Naive thymus-derived CD4-positive, alpha-beta T cell (primary cell): ENCODE data around the gene ZBTB7C. TPM values are rescaled to one million over a fixed set of nuclear protein-coding genes. Genes with fewer than 3 reads are reported as not detected.
A peak's percentile ranks its signal among the peaks of the same experiment; 100 is the strongest.

Source experiments
- ATAC-seq: fragments of 150-1000 bp; cut with Tn5 transposase; 2 replicates; pipeline ENCODE4 v1.10.0; 2021; ENCODE audit warnings: mild to moderate bottlenecking, moderate library complexity
- CTCF ChIA-PET: fragments of 350-600 bp; sonication (Branson Sonifier 250); formaldehyde crosslinking; loops from one replicate; lab custom pipeline; 2021; ENCODE audit warnings: antibody characterized with exemption; lab: Charles Lee
- POLR2A ChIA-PET: fragments of 350-600 bp; sonication (Branson Sonifier 250); formaldehyde crosslinking; loops from one replicate; lab custom pipeline; 2021; ENCODE audit warnings: antibody characterized with exemption, inconsistent platforms; lab: Charles Lee
- DNase-seq, 9 donors: peaks; one replicate each; pipeline versions ENCODE4 v3.0.0 to v3.0.0-alpha.2; 2020 to 2022; ENCODE audit warnings: mixed read lengths in 1 of 9
- H3K27ac ChIP-seq: one replicate; pipeline ENCODE4 v1.7.0; 2013; ENCODE audit warnings: mild to moderate bottlenecking, low read depth, low read length, moderate library complexity
- H3K27me3 ChIP-seq, 2 donors: one replicate each; pipeline ENCODE4 v1.7.0; 2013; ENCODE audit warnings: low read length in 2 of 2, mild to moderate bottlenecking in 2 of 2, moderate library complexity in 2 of 2; ENCODE audit not compliant: control insufficient read depth in 2 of 2, insufficient read depth in 2 of 2
- H3K36me3 ChIP-seq, 3 experiments: 1 replicate in 2 of 3; 2 replicates in 1 of 3; pipeline ENCODE4 v1.7.0; 2013; ENCODE audit warnings: low read length in 3 of 3, mild to moderate bottlenecking in 3 of 3, moderate library complexity in 1 of 3; ENCODE audit not compliant: insufficient read depth in 3 of 3, control insufficient read depth in 2 of 3
- H3K4me1 ChIP-seq, 2 donors: one replicate each; pipeline ENCODE4 v1.7.0; 2013; ENCODE audit warnings: low read length in 2 of 2, mild to moderate bottlenecking in 2 of 2, moderate library complexity in 1 of 2; ENCODE audit not compliant: control insufficient read depth in 2 of 2, insufficient read depth in 2 of 2
- H3K4me3 ChIP-seq: 2 replicates; pipeline ENCODE4 v1.7.0; 2013; ENCODE audit warnings: mild to moderate bottlenecking, low read length
- H3K9me3 ChIP-seq, 3 experiments: 1 replicate in 2 of 3; 2 replicates in 1 of 3; pipeline ENCODE4 v1.7.0; 2013; ENCODE audit warnings: low read length in 3 of 3; ENCODE audit not compliant: control insufficient read depth in 2 of 3
- H3K27ac Mint-ChIP-seq, 9 donors: one replicate each; pipeline ENCODE4 v1.8.0; 2020 to 2022; ENCODE audit warnings: mixed read lengths in 9 of 9, mild to moderate bottlenecking in 8 of 9, moderate library complexity in 5 of 9, inconsistent platforms in 2 of 9
- H3K27me3 Mint-ChIP-seq, 5 donors: one replicate each; pipeline ENCODE4 v1.8.0; 2021 to 2022; ENCODE audit warnings: mixed read lengths in 5 of 5, mild to moderate bottlenecking in 1 of 5
- H3K36me3 Mint-ChIP-seq, 5 donors: one replicate each; pipeline ENCODE4 v1.8.0; 2020 to 2022; ENCODE audit warnings: mixed read lengths in 5 of 5, mild to moderate bottlenecking in 3 of 5, inconsistent platforms in 1 of 5
- H3K4me1 Mint-ChIP-seq, 7 donors: one replicate each; pipeline ENCODE4 v1.8.0; 2020 to 2022; ENCODE audit warnings: mixed read lengths in 7 of 7, mild to moderate bottlenecking in 3 of 7, inconsistent platforms in 1 of 7
- H3K4me3 Mint-ChIP-seq, 10 donors: one replicate each; pipeline ENCODE4 v1.8.0; 2020 to 2022; ENCODE audit warnings: mild to moderate bottlenecking in 10 of 10, mixed read lengths in 10 of 10, moderate library complexity in 6 of 10, inconsistent platforms in 2 of 10
- H3K9me3 Mint-ChIP-seq, 11 donors: one replicate each; pipeline ENCODE4 v1.8.0; 2020 to 2022; ENCODE audit warnings: mixed read lengths in 11 of 11, mild to moderate bottlenecking in 4 of 11, inconsistent platforms in 1 of 11, moderate library complexity in 1 of 11
- intact Hi-C, 2 donors: fragments of 100-400 bp; cut with micrococcal nuclease; formaldehyde crosslinking; loops; one replicate each; pipeline ENCODE4 v1.15.1; 2023
- polyA plus RNA-seq, 2 donors: library from polyadenylated mRNA; unstranded; fragments of 300-500 nt; fragmentation: Illumina TruSeq; gene quantifications; one replicate each; pipeline ENCODE4 v1.2.3, GENCODE V29; 2021
- total RNA-seq, 6 experiments: library from RNA in 5 of 6; stranded (reverse) in 5 of 6; gene quantifications; 1 replicate in 5 of 6; 2 replicates in 1 of 6; pipeline ENCODE4 v1.2.3 and lab custom pipeline; 2021 to 2026

Gene ZBTB7C
- total and polyA plus RNA-seq, 7 experiments from 2014 or later: 0.51 TPM; not detected in 6

DNA sequence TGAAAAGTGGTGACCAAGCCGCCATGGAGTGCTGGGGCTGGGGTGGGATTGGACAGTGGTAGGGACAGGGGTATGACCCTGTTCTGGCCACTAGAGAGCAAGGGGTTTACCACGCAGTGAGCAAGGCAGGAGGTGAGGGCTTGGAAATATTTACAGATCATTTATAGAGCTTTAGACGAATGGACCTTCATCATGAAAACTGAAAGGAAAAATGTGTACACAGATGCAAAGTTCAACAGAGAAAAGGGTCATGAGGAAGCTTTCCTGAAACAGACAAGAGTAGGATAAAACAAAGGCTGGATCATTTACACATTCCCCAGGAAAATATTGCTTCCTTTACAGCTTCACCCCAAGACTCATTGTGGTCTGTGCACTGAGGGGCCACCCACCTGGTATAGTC is 348.2 kb downstream of the ZBTB7C start:
- H3K9me3 Mint-ChIP-seq: peaks cover 0 to 8% (median 0%) of the 10 kb centered on the region in 11 donors
- no peak overlapping the region for H3K27ac Mint-ChIP-seq
- Histone ChIP-seq H3K4me3 (no peak overlapping the region), H3K36me3 (no peaks in the 10 kb centered on the region), H3K27me3 (no peaks in the 10 kb centered on the region), H3K27ac (no peak overlapping the region), H3K9me3 (no peaks in the 10 kb centered on the region), H3K4me1 (no peaks in the 10 kb centered on the region)
- H3K27me3 Mint-ChIP-seq: peaks cover 13 to 51% (median 33%) of the 10 kb centered on the region in 5 donors
- no peaks in the 10 kb centered on the region for H3K36me3 Mint-ChIP-seq
- H3K4me3 Mint-ChIP-seq: no peak overlapping the region
- POLR2A ChIA-PET: no interaction called here
- ATAC-seq (no peak), DNase-seq (no peak)
- CTCF ChIA-PET: no interaction called here
- intact Hi-C loops: no loop called here
- H3K4me1 Mint-ChIP-seq: peaks cover 0 to 2% (median 0%) of the 10 kb centered on the region in 7 donors

DNA sequence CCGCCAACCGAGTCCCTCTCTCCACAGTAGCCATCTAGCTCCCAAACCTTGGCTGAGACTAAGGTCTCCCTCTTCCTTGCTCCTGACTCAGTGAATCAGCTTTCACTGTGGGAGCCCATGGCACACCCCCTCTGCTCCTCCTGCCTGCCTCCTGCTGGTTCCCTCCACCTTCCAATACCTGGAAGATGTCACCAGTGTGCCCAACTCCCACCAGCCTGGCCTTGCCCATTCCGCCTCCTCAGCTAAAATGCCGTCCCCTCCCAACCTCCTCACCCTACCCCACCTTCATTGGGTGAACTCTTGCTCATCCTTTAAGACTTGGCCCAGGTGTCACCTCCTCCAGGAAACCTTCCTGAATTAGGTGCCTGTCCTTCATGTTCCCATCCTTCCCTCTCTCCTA is 348.8 kb downstream of the ZBTB7C start:
- intact Hi-C loops: no loop called here
- ATAC-seq (no peak), DNase-seq (no peak)
- no peaks in the 10 kb centered on the region for H3K4me1 ChIP-seq
- H3K9me3 ChIP-seq: no peaks in the 10 kb centered on the region
- Mint-ChIP-seq H3K4me1 (peaks cover 0 to 2% (median 0%) of the 10 kb centered on the region in 7 donors), H3K36me3 (no peaks in the 10 kb centered on the region), H3K27ac (no peak overlapping the region), H3K4me3 (no peak overlapping the region), H3K9me3 (peaks cover 0 to 8% (median 0%) of the 10 kb centered on the region in 11 donors), H3K27me3 (peaks cover 19 to 56% (median 40%) of the 10 kb centered on the region in 5 donors)
- H3K4me3 ChIP-seq: no peak overlapping the region
- CTCF ChIA-PET: no interaction called here
- no peak overlapping the region for H3K27ac ChIP-seq
- POLR2A ChIA-PET: no interaction called here
- no peaks in the 10 kb centered on the region for H3K27me3 ChIP-seq
- H3K36me3 ChIP-seq: no peaks in the 10 kb centered on the region

DNA sequence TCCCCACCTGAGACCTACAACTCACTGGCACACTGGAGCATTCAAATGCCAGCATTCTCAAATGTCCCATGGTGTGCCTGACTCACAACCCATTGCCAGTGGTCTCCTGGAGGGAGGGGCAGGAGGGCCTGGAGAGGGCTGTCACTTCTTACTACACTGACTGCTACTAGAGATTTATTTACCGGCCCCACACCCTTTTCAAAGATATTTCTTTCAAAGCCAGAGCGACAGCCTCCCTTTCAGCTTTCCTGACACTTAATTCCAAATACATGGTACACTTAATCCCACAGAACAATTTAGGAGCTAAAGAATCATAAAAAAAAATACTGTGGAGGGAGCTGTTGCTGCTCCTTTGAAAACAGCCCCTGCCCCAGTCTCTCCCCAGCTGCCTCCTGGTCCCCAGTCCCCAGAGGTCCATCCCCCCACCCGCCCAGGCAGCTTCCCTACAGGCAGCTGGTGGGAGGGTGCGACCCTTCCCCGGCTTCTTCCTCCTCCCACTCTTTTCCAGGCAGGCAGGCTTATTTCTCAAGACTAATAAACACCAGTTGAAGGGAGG is 349.6 kb downstream of the ZBTB7C start:
- Histone ChIP-seq H3K27ac (no peak overlapping the region), H3K9me3 (no peaks in the 10 kb centered on the region), H3K36me3 (no peaks in the 10 kb centered on the region), H3K27me3 (no peaks in the 10 kb centered on the region), H3K4me3 (no peak overlapping the region), H3K4me1 (no peaks in the 10 kb centered on the region)
- no peak for ATAC-seq
- POLR2A ChIA-PET: no interaction called here
- no peak overlapping the region for H3K4me3 Mint-ChIP-seq
- CTCF ChIA-PET: no interaction called here
- intact Hi-C loops: no loop called here
- no peak for DNase-seq
- H3K36me3 Mint-ChIP-seq: no peaks in the 10 kb centered on the region
- peaks cover 0 to 8% (median 0%) of the 10 kb centered on the region in 11 donors for H3K9me3 Mint-ChIP-seq
- peaks cover 24 to 61% (median 47%) of the 10 kb centered on the region in 5 donors for H3K27me3 Mint-ChIP-seq
- no peak overlapping the region for H3K27ac Mint-ChIP-seq
- peaks cover 0 to 2% (median 0%) of the 10 kb centered on the region in 7 donors for H3K4me1 Mint-ChIP-seq

DNA sequence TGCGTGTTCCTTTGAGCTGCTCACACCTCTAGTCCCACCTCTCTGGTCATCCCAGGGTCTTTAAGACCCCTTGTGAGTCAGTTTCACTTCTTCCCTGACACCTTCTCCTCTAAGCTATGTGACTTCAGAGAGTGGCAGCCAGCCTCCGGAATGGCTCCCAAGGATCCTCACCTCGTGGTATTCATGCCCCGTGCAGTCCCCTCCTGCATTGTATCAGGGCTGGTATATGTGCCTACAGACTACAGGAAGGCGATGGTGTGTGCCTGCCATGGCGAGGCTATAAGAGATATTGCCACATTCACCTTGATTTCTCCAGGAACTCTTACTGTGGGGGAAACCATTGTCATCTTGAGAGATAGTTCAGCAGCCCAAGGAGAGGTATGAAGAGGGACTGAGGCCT is 350.7 kb downstream of the ZBTB7C start:
- no peak overlapping the region for H3K4me3 Mint-ChIP-seq
- Histone ChIP-seq H3K4me1 (no peaks in the 10 kb centered on the region), H3K27me3 (no peaks in the 10 kb centered on the region), H3K27ac (no peak overlapping the region), H3K36me3 (no peaks in the 10 kb centered on the region), H3K9me3 (no peaks in the 10 kb centered on the region), H3K4me3 (no peak overlapping the region)
- H3K27ac Mint-ChIP-seq: peak overlapping the region in 1 of 9 donors; percentile 66
- no peak for DNase-seq
- intact Hi-C loops: no loop called here
- H3K36me3 Mint-ChIP-seq: no peaks in the 10 kb centered on the region
- H3K27me3 Mint-ChIP-seq: peaks cover 34 to 71% (median 56%) of the 10 kb centered on the region in 5 donors
- CTCF ChIA-PET: no interaction called here
- POLR2A ChIA-PET: no interaction called here
- no peak for ATAC-seq
- H3K9me3 Mint-ChIP-seq: peaks cover 0 to 8% (median 0%) of the 10 kb centered on the region in 11 donors
- peaks cover 0 to 2% (median 0%) of the 10 kb centered on the region in 7 donors for H3K4me1 Mint-ChIP-seq

DNA sequence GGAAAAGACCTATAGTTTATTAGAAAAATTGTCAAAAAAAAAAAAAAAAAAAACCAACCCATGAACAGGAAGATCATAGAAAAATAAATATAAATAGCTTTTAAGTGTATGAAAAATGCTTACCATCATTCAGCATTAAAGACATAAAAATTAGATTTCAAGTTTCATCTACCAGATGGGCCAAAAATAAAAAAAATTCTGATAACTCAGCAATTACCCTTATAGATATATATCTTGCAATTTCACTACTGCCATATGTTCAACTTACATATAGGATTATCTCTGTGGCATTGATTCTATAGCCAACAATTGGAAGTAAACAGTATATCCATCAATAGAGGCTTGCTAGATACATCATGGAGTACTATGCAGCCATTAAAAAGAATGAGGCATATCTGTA is 352.2 kb downstream of the ZBTB7C start:
- Mint-ChIP-seq H3K4me3 (no peak overlapping the region), H3K27ac (no peak overlapping the region), H3K36me3 (no peaks in the 10 kb centered on the region), H3K9me3 (peaks cover 0 to 8% (median 0%) of the 10 kb centered on the region in 11 donors), H3K27me3 (peaks cover 44 to 72% (median 59%) of the 10 kb centered on the region in 5 donors), H3K4me1 (peaks cover 0 to 2% (median 0%) of the 10 kb centered on the region in 7 donors)
- CTCF ChIA-PET: no interaction called here
- ATAC-seq (no peak), DNase-seq (no peak)
- Histone ChIP-seq H3K9me3 (no peaks in the 10 kb centered on the region), H3K27ac (no peak overlapping the region), H3K4me1 (no peaks in the 10 kb centered on the region), H3K27me3 (no peaks in the 10 kb centered on the region), H3K36me3 (no peaks in the 10 kb centered on the region), H3K4me3 (no peak overlapping the region)
- intact Hi-C loops: no loop called here
- POLR2A ChIA-PET: no interaction called here

DNA sequence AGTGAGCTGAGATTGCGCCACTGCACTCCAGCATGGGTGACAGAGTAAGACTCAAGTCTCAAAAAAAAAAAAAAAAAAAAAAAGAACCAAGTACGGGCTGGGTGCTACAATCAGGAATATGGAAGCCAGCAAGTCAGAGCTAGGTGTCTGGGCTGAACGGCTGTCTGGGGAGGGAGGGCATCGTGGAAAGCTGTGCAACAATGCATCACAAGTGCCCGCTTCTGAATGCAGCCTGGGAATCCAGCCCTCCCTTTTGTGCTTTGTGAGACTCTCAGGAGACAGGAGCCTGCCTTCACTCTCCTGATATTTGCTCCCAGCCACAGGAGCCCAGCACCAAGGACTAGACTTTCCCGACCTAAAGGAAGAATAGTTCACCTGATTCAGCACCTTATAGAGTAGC is 353.8 kb downstream of the ZBTB7C start:
- CTCF ChIA-PET: no interaction called here
- intact Hi-C loops: no loop called here
- Mint-ChIP-seq H3K9me3 (peaks cover 0 to 8% (median 0%) of the 10 kb centered on the region in 11 donors), H3K4me3 (no peak overlapping the region), H3K36me3 (no peaks in the 10 kb centered on the region), H3K27ac (no peak overlapping the region), H3K4me1 (no peaks in the 10 kb centered on the region), H3K27me3 (peaks cover 47 to 70% (median 61%) of the 10 kb centered on the region in 5 donors)
- ATAC-seq: no peak
- no peak overlapping the region for H3K4me3 ChIP-seq
- H3K27ac ChIP-seq: no peak overlapping the region
- H3K27me3 ChIP-seq: no peaks in the 10 kb centered on the region
- no peak for DNase-seq
- H3K4me1 ChIP-seq: no peaks in the 10 kb centered on the region
- H3K9me3 ChIP-seq: no peaks in the 10 kb centered on the region
- no peaks in the 10 kb centered on the region for H3K36me3 ChIP-seq
- POLR2A ChIA-PET: no interaction called here
